ENCODE measurements around the gene DNAJC22. TPM values are rescaled to one million over a fixed set of nuclear protein-coding genes. Genes with fewer than 3 reads are reported as not detected.
"Not testable (repeated sequence)": the region's sequence is repeated elsewhere in the genome, so short reads cannot be mapped to it uniquely, and the experiment has no call there.

The DNAJC22 gene
- total RNA-seq, 1 donor from 2014 or later, result not detected

DNA sequence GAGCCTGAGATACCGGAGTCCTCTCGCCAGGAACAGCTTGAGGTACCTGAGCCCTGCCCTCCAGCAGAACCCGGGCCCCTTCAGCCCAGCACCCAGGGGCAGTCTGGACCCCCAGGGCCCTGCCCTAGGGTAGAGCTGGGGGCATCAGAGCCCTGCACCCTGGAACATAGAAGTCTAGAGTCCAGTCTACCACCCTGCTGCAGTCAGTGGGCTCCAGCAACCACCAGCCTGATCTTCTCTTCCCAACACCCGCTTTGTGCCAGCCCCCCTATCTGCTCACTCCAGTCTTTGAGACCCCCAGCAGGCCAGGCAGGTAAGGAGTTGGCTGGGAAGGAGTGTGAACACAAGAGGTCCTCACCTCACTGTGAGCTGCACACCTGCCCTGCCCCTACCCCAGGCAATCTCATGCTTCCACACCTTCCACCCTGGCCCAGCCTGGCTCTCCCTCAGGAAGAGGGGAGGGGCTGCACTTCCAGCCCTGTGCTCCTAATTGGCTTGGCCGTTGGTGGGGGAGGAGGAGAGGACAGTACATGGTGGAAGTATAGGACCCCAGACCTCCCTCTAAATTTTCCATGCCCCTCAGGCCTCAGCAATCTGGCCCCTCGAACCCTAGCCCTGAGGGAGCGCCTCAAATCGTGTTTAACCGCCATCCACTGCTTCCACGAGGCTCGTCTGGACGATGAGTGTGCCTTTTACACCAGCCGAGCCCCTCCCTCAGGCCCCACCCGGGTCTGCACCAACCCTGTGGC, 15.9 kb upstream of the DNAJC22 start:
- peak overlapping the region in 1 of 3 donors; percentile 62 for H3K9ac ChIP-seq (ENCODE audit: low read depth in 1 of 3, low read length in 3 of 3)
- H3K4me1 ChIP-seq (ENCODE audit: control insufficient read depth in 3 of 3, insufficient read depth in 3 of 3, low read length in 3 of 3), result peaks cover 0 to 11% (median 7%) of the 10 kb centered on the region in 3 donors
- H3K4me3 ChIP-seq (ENCODE audit: low read length in 3 of 3), result no peak overlapping the region
- no peaks in the 10 kb centered on the region for H3K9me3 ChIP-seq (ENCODE audit: control insufficient read depth in 3 of 3, low read length in 3 of 3)
- H3K27me3 ChIP-seq (ENCODE audit: control insufficient read depth in 3 of 3, insufficient read depth in 3 of 3, low read length in 3 of 3), result peaks cover 25 to 37% (median 30%) of the 10 kb centered on the region in 3 donors
- no peak overlapping the region for H3K27ac ChIP-seq (ENCODE audit: low read depth, low read length)
- no peaks in the 10 kb centered on the region for H3K36me3 ChIP-seq (ENCODE audit: control insufficient read depth in 3 of 3, insufficient read depth in 3 of 3, low read length in 3 of 3)

DNA sequence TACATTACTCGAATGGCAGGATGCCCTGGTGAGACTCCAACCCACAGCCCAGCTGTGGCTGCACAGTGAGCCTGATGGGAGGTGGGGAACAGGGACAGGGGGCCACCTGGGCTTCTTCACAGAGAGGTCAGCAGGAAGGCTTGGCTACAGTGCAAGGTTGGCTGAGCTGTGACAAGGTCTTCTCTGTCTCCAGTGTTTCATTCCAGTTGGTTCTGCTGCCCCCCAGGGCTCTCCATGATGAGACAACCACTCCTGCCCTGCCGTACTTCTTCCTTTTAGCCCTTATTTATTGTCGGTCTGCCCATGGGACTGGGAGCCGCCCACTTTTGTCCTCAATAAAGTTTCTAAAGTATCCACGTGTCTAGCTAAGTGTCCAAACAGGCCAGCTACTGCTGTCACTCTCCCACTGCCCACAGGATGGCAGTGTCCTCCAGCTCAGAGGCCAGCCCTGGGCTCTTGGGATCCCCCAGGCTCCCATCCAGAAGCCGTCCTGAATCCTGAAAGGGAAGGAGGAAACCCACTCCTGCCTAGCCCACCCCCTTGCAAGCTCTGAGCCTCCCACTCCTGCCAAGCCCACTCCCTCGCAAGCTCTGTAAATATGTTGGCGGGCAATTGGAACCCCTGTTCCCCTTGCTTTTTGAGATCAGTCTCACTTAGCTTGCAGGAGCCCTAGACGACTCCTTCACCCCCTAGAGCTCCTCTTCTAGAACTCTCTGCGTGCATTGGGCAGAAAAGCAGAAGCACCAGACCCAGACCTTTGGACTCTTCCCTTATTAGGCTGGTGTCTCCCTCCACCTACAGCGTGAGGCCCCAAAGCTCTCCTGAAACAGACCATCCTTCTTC, 15.1 kb upstream of the DNAJC22 start:
- Histone ChIP-seq H3K4me3 (ENCODE audit: low read length in 3 of 3) (no peak overlapping the region), H3K36me3 (ENCODE audit: control insufficient read depth in 3 of 3, insufficient read depth in 3 of 3, low read length in 3 of 3) (no peaks in the 10 kb centered on the region), H3K4me1 (ENCODE audit: control insufficient read depth in 3 of 3, insufficient read depth in 3 of 3, low read length in 3 of 3) (peaks cover 2 to 11% (median 8%) of the 10 kb centered on the region in 3 donors), H3K9ac (ENCODE audit: low read depth in 1 of 3, low read length in 3 of 3) (peak overlapping the region in 1 of 3 donors; percentile 62), H3K27me3 (ENCODE audit: control insufficient read depth in 3 of 3, insufficient read depth in 3 of 3, low read length in 3 of 3) (peaks cover 33 to 45% (median 37%) of the 10 kb centered on the region in 3 donors), H3K9me3 (ENCODE audit: control insufficient read depth in 3 of 3, low read length in 3 of 3) (no peaks in the 10 kb centered on the region), H3K27ac (ENCODE audit: low read depth, low read length) (no peak overlapping the region)

DNA sequence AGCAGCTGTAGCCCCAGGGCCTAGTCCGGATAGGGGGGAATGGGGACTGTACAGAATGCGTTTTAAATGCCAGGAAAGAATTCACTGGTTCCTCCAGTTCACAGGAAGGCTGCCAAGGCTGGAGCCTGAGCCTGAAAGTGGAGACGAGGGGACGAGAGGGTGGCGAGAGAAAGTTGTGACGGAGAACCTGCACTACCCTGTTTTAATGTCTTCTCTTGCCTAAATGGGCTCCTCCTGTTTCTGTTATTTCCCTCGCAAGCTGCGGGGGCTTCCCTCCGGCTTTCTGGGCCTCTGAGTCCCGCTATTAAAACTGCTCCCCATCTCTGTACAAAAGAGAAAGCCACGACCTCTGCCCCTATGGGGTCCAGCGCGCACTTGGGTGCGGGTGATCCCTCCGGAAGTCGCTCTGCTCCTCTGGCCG, 14.2 kb upstream of the DNAJC22 start:
- Histone ChIP-seq H3K4me3 (ENCODE audit: low read length in 3 of 3) (no peak overlapping the region), H3K9me3 (ENCODE audit: control insufficient read depth in 3 of 3, low read length in 3 of 3) (no peaks in the 10 kb centered on the region), H3K27me3 (ENCODE audit: control insufficient read depth in 3 of 3, insufficient read depth in 3 of 3, low read length in 3 of 3) (peaks cover 37 to 48% (median 45%) of the 10 kb centered on the region in 3 donors), H3K4me1 (ENCODE audit: control insufficient read depth in 3 of 3, insufficient read depth in 3 of 3, low read length in 3 of 3) (peaks cover 8 to 15% (median 13%) of the 10 kb centered on the region in 3 donors), H3K27ac (ENCODE audit: low read depth, low read length) (no peak overlapping the region), H3K36me3 (ENCODE audit: control insufficient read depth in 3 of 3, insufficient read depth in 3 of 3, low read length in 3 of 3) (no peaks in the 10 kb centered on the region), H3K9ac (ENCODE audit: low read depth in 1 of 3, low read length in 3 of 3) (no peak overlapping the region)

DNA sequence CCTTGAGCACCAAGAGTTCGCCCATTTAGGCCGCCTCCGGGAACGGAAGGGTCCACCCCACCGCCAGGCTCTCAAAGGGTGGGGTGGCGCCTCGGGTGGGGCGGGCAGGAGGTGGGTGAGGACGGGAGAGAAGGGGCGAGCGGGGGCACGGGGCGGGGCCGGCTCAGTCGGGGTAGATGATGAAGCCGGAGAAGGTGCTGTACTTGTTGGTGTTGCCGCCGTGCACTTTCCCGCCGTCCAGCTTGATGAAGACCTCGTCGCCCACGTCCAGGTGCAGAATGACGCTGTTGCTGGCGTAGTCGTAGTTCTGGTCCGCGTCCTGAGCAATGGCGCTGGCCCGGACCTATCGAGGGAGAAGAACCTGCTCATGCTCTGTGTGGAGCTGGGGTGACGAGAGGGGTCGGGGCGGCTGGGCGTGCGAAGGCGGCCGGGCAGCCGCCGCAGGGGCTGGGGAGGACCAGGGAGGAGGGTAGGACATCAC, 13.8 kb upstream of the DNAJC22 start:
- no peak overlapping the region for H3K9ac ChIP-seq (ENCODE audit: low read depth in 1 of 3, low read length in 3 of 3)
- peaks cover 40 to 51% (median 50%) of the 10 kb centered on the region in 3 donors for H3K27me3 ChIP-seq (ENCODE audit: control insufficient read depth in 3 of 3, insufficient read depth in 3 of 3, low read length in 3 of 3)
- H3K9me3 ChIP-seq (ENCODE audit: control insufficient read depth in 3 of 3, low read length in 3 of 3), result no peaks in the 10 kb centered on the region
- no peak overlapping the region for H3K27ac ChIP-seq (ENCODE audit: low read depth, low read length)
- no peak overlapping the region for H3K4me3 ChIP-seq (ENCODE audit: low read length in 3 of 3)
- H3K4me1 ChIP-seq (ENCODE audit: control insufficient read depth in 3 of 3, insufficient read depth in 3 of 3, low read length in 3 of 3), result peaks cover 8 to 15% (median 13%) of the 10 kb centered on the region in 3 donors
- no peaks in the 10 kb centered on the region for H3K36me3 ChIP-seq (ENCODE audit: control insufficient read depth in 3 of 3, insufficient read depth in 3 of 3, low read length in 3 of 3)

DNA sequence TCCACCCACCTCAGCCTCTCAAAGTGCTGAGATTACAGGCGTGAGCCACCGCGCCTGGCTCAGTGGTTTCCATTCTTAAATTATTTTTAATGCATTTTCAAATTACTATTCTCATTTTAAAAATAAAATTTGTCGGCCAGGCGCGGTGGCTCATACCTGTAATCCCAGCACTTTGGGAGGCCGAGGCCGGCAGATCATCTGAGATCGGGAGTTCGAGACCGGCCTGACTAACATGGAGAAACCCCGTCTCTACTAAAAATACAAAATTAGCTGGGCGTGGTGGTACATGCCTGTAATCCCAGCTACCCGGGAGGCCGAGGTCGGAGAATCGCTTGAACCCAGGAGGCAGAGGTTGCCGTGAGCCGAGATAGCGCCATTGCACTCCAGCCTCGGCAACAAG, 12.9 kb upstream of the DNAJC22 start:
- not testable (repeated sequence) for H3K9ac ChIP-seq (ENCODE audit: low read depth in 1 of 3, low read length in 3 of 3); H3K9me3 ChIP-seq (ENCODE audit: control insufficient read depth in 3 of 3, low read length in 3 of 3); H3K27ac ChIP-seq (ENCODE audit: low read depth, low read length); H3K36me3 ChIP-seq (ENCODE audit: control insufficient read depth in 3 of 3, insufficient read depth in 3 of 3, low read length in 3 of 3); H3K4me3 ChIP-seq (ENCODE audit: low read length in 3 of 3)
- H3K4me1 ChIP-seq (ENCODE audit: control insufficient read depth in 3 of 3, insufficient read depth in 3 of 3, low read length in 3 of 3), result peaks cover 8 to 15% (median 13%) of the 10 kb centered on the region in 3 donors
- peaks cover 44 to 59% (median 58%) of the 10 kb centered on the region in 3 donors for H3K27me3 ChIP-seq (ENCODE audit: control insufficient read depth in 3 of 3, insufficient read depth in 3 of 3, low read length in 3 of 3)

DNA sequence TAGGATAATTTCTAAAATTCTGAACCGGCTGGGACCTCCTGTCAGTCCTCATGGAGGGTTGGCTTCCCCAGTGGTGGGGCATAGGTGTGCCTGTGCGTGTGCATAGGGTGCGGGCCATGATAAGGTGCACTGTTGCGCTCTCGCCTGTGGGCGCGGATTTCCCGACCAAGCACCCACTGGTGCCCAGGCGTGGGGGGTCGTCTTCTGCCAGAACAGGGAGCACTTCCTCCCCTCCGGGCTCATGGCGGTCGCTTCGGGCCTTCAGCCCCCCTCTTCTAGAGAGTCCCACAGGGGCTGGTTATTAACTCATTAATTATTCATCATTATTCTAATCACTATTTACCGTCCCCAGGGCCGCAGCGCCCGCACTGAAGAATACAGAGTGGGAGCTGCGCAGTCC, 12.5 kb upstream of the DNAJC22 start:
- Histone ChIP-seq H3K9ac (ENCODE audit: low read depth in 1 of 3, low read length in 3 of 3) (no peak overlapping the region), H3K36me3 (ENCODE audit: control insufficient read depth in 3 of 3, insufficient read depth in 3 of 3, low read length in 3 of 3) (no peaks in the 10 kb centered on the region), H3K4me3 (ENCODE audit: low read length in 3 of 3) (no peak overlapping the region), H3K27ac (ENCODE audit: low read depth, low read length) (no peak overlapping the region), H3K9me3 (ENCODE audit: control insufficient read depth in 3 of 3, low read length in 3 of 3) (no peaks in the 10 kb centered on the region), H3K27me3 (ENCODE audit: control insufficient read depth in 3 of 3, insufficient read depth in 3 of 3, low read length in 3 of 3) (peaks cover 48 to 62% (median 60%) of the 10 kb centered on the region in 3 donors), H3K4me1 (ENCODE audit: control insufficient read depth in 3 of 3, insufficient read depth in 3 of 3, low read length in 3 of 3) (peaks cover 8 to 15% (median 13%) of the 10 kb centered on the region in 3 donors)

DNA sequence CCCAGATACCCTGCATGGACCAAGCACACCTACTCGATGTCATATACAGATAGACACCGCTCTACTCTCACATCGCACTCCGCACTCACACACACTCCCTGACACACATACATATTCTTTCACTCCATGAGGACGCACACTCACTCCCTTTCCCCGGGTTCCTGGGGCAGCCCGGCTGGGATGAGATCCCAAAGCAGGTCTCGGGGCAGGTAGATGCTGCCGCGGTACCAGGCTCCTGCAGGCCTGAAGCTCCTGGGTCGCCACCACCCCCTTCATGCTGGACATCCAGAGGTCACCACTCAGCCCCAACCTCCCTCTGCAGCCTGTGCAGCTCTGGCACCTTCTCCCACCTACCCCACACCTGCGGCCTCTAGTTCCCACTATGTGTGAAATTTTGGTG, 12.0 kb upstream of the DNAJC22 start:
- Histone ChIP-seq H3K4me1 (ENCODE audit: control insufficient read depth in 3 of 3, insufficient read depth in 3 of 3, low read length in 3 of 3) (peaks cover 8 to 15% (median 13%) of the 10 kb centered on the region in 3 donors), H3K36me3 (ENCODE audit: control insufficient read depth in 3 of 3, insufficient read depth in 3 of 3, low read length in 3 of 3) (no peaks in the 10 kb centered on the region), H3K9me3 (ENCODE audit: control insufficient read depth in 3 of 3, low read length in 3 of 3) (no peaks in the 10 kb centered on the region), H3K27ac (ENCODE audit: low read depth, low read length) (no peak overlapping the region), H3K9ac (ENCODE audit: low read depth in 1 of 3, low read length in 3 of 3) (no peak overlapping the region), H3K4me3 (ENCODE audit: low read length in 3 of 3) (no peak overlapping the region), H3K27me3 (ENCODE audit: control insufficient read depth in 3 of 3, insufficient read depth in 3 of 3, low read length in 3 of 3) (peaks cover 49 to 66% (median 65%) of the 10 kb centered on the region in 3 donors)

DNA sequence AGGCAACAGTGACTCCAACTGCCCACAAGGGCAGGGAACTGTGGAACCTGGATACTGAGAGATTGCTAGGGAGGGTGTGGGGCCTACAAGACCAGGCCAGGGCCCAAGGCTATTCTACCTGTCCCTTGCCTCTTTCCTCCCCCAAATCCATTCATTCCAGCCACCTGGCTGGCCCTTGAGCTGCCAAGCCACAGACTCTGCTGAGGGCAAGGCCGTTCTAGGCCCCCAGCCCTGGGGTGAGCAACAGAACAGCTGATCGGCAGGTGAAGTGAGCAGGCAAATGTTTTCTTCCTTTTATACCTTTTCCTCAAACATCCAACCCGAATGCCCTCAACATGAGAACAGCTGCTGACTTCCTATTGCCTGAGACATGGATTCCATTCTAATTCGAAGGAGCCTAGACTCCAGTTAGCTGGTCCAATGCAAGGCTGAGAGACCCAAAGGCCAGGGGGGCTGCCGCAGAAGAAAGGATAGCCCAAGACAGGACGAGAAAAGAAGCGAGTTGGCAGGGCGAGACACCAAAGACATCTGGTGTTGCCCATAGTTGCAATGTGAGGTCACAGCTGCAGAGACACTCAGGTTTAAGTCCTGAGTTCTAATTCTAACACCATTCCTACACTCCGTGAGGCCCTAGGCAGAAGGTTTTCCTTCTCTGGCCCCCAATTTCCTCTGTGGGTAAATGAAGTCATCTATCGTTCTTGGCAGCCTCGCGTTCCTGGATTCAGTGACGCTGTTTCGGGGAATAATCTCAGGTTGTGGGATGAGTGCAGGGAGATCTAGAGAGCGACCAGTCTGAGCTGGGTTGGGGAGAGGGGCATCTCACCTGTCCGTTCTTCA, 11.4 kb upstream of the DNAJC22 start:
- Histone ChIP-seq H3K9me3 (ENCODE audit: control insufficient read depth in 3 of 3, low read length in 3 of 3) (no peaks in the 10 kb centered on the region), H3K4me1 (ENCODE audit: control insufficient read depth in 3 of 3, insufficient read depth in 3 of 3, low read length in 3 of 3) (peaks cover 8 to 15% (median 13%) of the 10 kb centered on the region in 3 donors), H3K27ac (ENCODE audit: low read depth, low read length) (no peak overlapping the region), H3K4me3 (ENCODE audit: low read length in 3 of 3) (no peak overlapping the region), H3K27me3 (ENCODE audit: control insufficient read depth in 3 of 3, insufficient read depth in 3 of 3, low read length in 3 of 3) (peaks cover 49 to 72% (median 67%) of the 10 kb centered on the region in 3 donors), H3K9ac (ENCODE audit: low read depth in 1 of 3, low read length in 3 of 3) (no peak overlapping the region), H3K36me3 (ENCODE audit: control insufficient read depth in 3 of 3, insufficient read depth in 3 of 3, low read length in 3 of 3) (no peaks in the 10 kb centered on the region)

DNA sequence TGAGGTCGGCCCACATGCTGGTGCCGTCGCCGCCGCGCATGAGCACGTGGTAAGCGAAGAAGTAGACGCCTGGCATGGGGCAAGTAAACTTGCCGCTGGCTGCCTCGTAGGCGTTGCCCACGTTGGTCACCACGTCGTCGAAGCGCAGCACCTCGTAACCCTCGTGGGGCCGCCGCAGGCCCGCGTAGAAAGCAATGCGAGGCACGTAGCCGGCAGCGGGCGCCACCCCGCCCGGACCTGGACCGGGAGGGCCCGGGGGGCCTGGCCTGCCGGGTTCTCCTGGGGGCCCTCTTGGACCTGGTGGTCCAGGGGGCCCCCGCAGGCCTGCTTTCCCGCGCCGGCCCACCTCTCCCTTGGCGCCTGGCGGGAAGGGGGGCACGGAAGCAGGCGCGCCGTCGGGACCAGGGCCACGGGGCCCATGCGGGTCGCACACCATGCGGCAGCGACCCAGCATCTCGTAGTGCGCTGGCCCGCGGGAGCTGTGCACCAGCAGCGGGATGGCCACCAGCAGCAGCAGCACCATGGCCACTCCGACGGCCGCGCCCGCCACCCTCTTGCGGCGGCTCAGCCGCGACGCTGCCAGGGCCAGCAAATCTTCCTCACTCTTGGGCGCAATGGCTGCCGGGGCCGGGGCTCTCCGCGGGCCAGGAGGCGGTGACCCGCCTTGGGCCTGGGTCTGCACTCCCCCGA, 10.6 kb upstream of the DNAJC22 start:
- H3K4me1 ChIP-seq (ENCODE audit: control insufficient read depth in 3 of 3, insufficient read depth in 3 of 3, low read length in 3 of 3), result peaks cover 8 to 15% (median 13%) of the 10 kb centered on the region in 3 donors
- H3K9ac ChIP-seq (ENCODE audit: low read depth in 1 of 3, low read length in 3 of 3), result no peak overlapping the region
- no peak overlapping the region for H3K27ac ChIP-seq (ENCODE audit: low read depth, low read length)
- H3K9me3 ChIP-seq (ENCODE audit: control insufficient read depth in 3 of 3, low read length in 3 of 3), result no peaks in the 10 kb centered on the region
- no peak overlapping the region for H3K4me3 ChIP-seq (ENCODE audit: low read length in 3 of 3)
- peaks cover 49 to 72% (median 72%) of the 10 kb centered on the region in 3 donors for H3K27me3 ChIP-seq (ENCODE audit: control insufficient read depth in 3 of 3, insufficient read depth in 3 of 3, low read length in 3 of 3)
- no peaks in the 10 kb centered on the region for H3K36me3 ChIP-seq (ENCODE audit: control insufficient read depth in 3 of 3, insufficient read depth in 3 of 3, low read length in 3 of 3)

Data from skeletal muscle tissue (tissue), 4 donors.